ENCODE measurements around the gene MYRF.

The MYRF gene

DNA sequence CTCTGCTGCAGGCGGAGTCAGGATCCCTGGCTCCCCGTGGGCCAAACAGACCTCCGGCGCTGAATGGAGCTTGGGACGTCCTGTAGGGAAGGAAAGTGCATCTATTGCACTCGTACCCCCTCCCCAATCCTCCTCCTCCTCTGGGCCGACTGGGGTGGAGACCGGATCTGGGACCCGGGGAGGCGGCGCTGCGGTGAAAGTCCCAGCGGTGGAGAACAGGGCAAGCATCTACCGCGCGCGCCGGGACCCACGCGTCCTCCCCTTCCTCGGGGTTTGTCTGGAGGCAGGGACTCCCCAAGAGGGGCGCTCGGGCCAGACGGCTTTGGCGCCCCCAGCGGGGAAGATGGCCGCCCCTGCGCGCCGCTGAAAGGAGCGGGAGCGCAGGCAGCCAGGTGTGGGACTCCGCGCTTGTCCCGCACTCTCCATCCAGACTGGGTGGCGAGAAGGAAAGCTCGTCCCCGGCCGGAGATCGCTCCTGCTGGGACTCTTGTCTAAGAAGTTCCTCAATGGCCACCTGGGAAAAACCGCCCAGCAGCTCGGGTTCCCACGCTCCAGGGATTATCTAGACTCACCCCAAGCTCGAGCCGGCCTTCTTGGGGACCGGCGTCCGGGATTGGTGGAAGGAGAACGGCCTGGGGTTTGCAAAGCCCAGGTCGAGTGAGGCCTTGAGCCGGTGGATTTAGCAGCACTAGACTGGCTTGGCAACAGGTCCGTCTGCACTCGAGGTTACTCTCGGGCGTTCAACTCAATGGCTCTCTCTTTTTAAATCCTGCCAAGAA, 76.4 kb downstream of the MYRF start:
- DNase-seq: no peak

GRCh38 chr11:61829806-61830205, 77.4 kb downstream of the MYRF start:
- DNase-seq: no peak

GRCh38 chr11:61830237-61831105, 78.0 kb downstream of the MYRF start:
- DNase-seq: no peak

DNA sequence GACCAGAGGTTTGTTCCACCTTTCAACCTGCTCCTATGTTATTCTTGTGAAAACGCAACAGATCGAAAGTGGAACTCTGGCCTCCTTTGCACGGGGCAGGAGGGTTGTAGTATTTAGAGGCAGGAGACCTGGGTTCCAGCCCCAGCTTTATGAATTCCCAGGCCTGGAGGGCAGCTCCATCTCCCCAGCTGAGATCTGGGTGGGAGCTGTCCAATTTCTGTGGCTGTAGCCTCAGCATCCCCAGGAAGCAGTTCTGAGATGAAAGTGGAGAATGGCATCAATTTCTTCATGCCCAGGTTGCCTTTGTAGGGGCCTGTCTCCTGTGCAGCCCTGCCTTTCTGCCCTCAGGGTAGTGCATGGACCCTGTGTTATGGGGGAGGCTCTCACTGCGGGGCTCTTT, 79.8 kb downstream of the MYRF start:
- DNase-seq: no peak

DNA sequence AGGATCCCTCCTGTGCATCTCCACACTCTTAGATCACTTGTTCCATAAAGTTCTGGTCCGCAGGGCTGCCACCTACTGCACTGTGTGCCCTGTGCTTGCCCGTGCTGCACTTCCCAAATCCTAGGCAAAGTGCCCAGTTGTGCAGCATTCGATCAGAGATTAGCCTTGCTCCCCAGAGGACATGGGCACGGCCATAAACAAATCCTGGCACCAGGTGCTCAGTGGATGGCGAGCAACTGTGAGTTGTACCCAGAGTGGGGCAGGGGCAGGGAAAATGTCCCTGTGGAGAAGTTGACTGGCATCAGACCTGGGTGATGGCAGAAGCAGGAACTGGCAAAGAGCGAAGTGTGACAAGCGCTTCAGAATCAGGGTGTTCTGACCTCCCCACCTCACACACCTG, 80.3 kb downstream of the MYRF start:
- DNase-seq: no peak

- DNase-seq: no peak
Observed at GRCh38 chr11:61833471-61833870, 81.0 kb downstream of the MYRF start.

DNA sequence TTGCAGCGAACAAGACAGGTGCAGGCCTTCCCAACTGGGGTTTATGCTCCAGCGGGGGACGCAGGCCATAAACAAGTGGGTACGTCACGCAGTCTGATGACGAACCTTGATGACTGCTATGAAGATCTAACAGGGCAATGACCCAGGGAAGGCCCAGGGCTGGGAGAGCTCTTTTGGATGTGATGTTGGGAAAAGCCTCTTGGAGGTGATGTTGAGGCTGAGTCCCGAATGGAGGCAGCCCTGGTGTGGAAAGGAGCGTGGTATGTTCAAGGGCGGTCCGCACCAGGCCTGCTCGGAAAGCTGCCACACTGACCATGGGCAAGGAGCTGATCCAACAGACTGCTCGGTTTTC, 81.5 kb downstream of the MYRF start:
- DNase-seq: no peak

DNA sequence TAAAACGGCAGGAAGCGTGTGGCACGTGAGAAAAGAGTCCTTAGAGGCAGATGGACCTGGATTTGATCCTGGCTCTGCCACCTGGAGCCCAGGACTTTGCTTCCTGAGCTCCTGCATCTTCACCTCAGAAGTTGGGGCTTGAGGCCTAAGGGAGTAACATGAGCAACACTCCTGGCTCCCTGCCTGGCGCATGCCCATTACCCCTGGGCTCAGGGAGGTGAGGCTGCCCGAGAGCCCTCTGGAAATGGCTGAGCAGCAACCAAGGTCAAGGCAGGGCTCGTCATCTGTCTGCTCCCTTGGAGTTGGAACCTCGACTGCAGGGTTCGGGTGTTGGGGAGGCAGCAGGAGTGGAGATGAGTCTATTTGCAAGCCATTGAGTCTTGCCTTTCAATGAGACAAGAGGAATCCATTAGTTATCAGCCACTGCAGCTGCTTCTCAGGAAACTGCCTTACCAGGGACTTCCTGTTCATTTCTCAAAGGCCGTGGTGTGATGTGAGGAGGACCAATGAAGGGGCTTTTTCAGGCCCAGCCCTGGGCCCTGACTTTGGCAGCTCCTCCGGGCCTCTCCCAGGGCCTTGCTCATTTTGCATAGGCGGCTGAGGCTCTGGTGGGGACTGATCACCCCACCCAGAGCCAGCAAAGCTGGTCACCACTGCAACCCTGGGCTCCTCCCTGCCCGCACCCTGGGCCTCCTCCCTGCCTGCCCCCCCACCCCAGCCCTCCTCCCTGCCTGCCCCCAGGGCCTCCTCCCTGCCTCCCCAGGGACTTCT, 82.0 kb downstream of the MYRF start:
- peak; percentile 66 for DNase-seq

- no peak for DNase-seq
Observed at GRCh38 chr11:61836193-61836592, 83.8 kb downstream of the MYRF start.

DNA sequence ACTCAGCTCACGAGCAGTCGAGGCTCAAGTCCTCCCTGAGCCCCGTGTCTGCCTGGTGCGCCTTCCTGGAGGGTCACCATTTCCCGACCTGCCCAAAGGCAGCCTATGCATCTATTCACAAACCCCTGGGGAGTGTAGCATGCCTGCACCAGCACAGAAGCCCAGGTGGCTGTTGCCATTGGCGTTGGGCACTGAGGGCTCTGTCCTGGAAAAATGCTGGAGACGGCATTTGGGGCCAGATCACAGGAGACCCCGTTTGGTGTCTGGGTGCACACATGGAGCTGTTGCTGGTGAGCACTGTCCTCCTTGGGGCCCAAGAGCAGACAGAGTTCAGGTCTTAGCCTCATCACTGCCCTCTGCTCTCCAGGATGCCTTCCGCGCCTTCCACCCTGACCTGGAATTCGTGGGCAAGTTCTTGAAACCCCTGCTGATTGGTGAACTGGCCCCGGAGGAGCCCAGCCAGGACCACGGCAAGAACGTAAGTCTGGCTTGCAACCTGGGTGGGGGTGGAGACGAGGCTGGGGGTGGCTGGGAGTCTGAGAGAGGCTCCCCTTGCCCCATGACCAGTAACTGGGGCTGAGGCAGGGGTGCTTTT, 85.1 kb downstream of the MYRF start:
- no peak for DNase-seq

All from CD4-positive, alpha-beta T cell treated with Interleukin-17A for 1 hour (primary cell).